ENCODE results near the gene PCNT. TPM values are rescaled to one million over a fixed set of nuclear protein-coding genes. Genes with fewer than 3 reads are reported as not detected.

Gene PCNT
- total and polyA plus RNA-seq, 2 of the 8 experiments (the other 6 are each of a cell fraction or from before 2014, with no cell fraction given): 9.9 to 45.1 TPM

- POLR2A ChIA-PET (ENCODE audit: partially characterized antibody): interaction anchor here (0.8 to 0.9 kb wide), 2 partner anchors 9 to 96 kb away, joined by 3 to 4 read pairs; no protein-coding TSS in a partner anchor
- FAIRE-seq: no peak
- no peak overlapping the region for H3K9ac ChIP-seq (replicated peaks in 1 of 4; ENCODE audit: extremely low read depth in 1 of 4, low read depth in 3 of 4, low read length in 3 of 4)
- H4K20me1 ChIP-seq (replicated peaks in 1 of 2; ENCODE audit: control insufficient read depth in 1 of 2, insufficient read depth in 2 of 2, low read length in 2 of 2): peaks cover 2 to 5% of the 10 kb centered on the region in 2 experiments
- no peak overlapping the region for H2BK20ac ChIP-seq (ENCODE audit: low read length)
- H3K4me2 ChIP-seq (ENCODE audit: insufficient read depth in 1 of 2, low read depth in 2 of 2, low read length in 2 of 2): no peak overlapping the region
- CTCF ChIA-PET (ENCODE audit: partially characterized antibody): interaction anchor here (1.0 kb wide), 1 partner anchor 9 kb away, joined by 6 read pairs; no protein-coding TSS in a partner anchor
- H2AK5ac ChIP-seq (ENCODE audit: low read depth, low read length): no peak overlapping the region
- H4K91ac ChIP-seq (replicated peaks; ENCODE audit: insufficient read length, low read length): no peak overlapping the region
- peaks cover 0 to 73% of the 10 kb centered on the region in 2 experiments; a peak in 3 of 4 replicates for H3K79me2 ChIP-seq (ENCODE audit: control insufficient read depth in 1 of 2, insufficient read depth in 2 of 2, low read length in 2 of 2)
- H3K36me3 ChIP-seq (ENCODE audit: control insufficient read depth in 2 of 4, insufficient read depth in 4 of 4, low read length in 3 of 4): peaks cover 0 to 13% (median 6%) of the 10 kb centered on the region in 4 experiments; a peak in 5 of 8 replicates
- WGBS, 2 experiments (ENCODE audit: extremely low coverage in 1 of 2, insufficient coverage in 1 of 2, insufficient read length in 1 of 2, insufficient replicate concordance in 2 of 2, low coverage in 1 of 2, low lambda C conversion rate in 2 of 2, missing lambda C conversion rate in 1 of 2): 95% methylated on average over 17 of the region's 19 CpGs; no CpG with 5 or more reads in 1 of the 2 experiments
- H3K79me1 ChIP-seq (ENCODE audit: low read depth, low read length): peaks cover 20% of the 10 kb centered on the region
- no peak overlapping the region for H2BK15ac ChIP-seq (ENCODE audit: low read length)
- H3K4ac ChIP-seq (replicated peaks; ENCODE audit: insufficient read length, low read depth, low read length): no peak overlapping the region
- no peak overlapping the region for H4K8ac ChIP-seq (ENCODE audit: extremely low read depth, insufficient read depth, low read length)
- peaks cover 2 to 7% (median 6%) of the 10 kb centered on the region in 4 experiments; a peak in 6 of 7 replicates for H3K4me1 ChIP-seq (replicated peaks in 1 of 4; ENCODE audit: control insufficient read depth in 3 of 4, insufficient read depth in 4 of 4, low read length in 3 of 4)
- H3K9me3 ChIP-seq (ENCODE audit: insufficient read depth in 2 of 2, low read depth in 1 of 2, low read length in 1 of 2): peaks cover 10 to 15% of the 10 kb centered on the region in 2 experiments; a peak in 2 of 4 replicates
- H2BK5ac ChIP-seq (ENCODE audit: low read depth, low read length): no peak overlapping the region
- no peak overlapping the region for H3K23ac ChIP-seq (ENCODE audit: insufficient read length)
- no peak overlapping the region for H2AFZ ChIP-seq (ENCODE audit: low read length)
- no peak overlapping the region for H3K14ac ChIP-seq (ENCODE audit: insufficient read length)
- no peaks in the 10 kb centered on the region for H3K27me3 ChIP-seq (replicated peaks in 1 of 4; ENCODE audit: control insufficient read depth in 3 of 4, extremely low read depth in 1 of 4, insufficient read depth in 3 of 4, low read length in 3 of 4)
- no peak overlapping the region for H2BK120ac ChIP-seq (replicated peaks; ENCODE audit: low read depth, low read length)
- H4K5ac ChIP-seq (ENCODE audit: insufficient read length, low read depth, low read length): no peak overlapping the region
- no peak overlapping the region for H3K18ac ChIP-seq (ENCODE audit: extremely low read depth, low read length)
- H3K4me3 ChIP-seq (ENCODE audit: extremely low read depth in 1 of 4, insufficient read depth in 2 of 4, low read depth in 3 of 4, low read length in 4 of 4): no peak overlapping the region
- no peaks in the 10 kb centered on the region for H3K23me2 ChIP-seq (ENCODE audit: low read depth, low read length)
- DNase-seq (ENCODE audit: low read depth in 1 of 2, low spot score in 2 of 2): no peak
- H2BK12ac ChIP-seq (ENCODE audit: low read depth, low read length): no peak overlapping the region
- H3K27ac ChIP-seq (ENCODE audit: low read depth, low read length): no peak overlapping the region
- no peak overlapping the region for H3K56ac ChIP-seq (replicated peaks; ENCODE audit: insufficient read length, low read depth, low read length)
- no peak for TF ChIP-seq CEBPB (IDR thresholded peaks at IDR 0.05; ENCODE audit: low read depth, low read length)
- TF ChIP-seq SAP30 (IDR thresholded peaks at IDR 0.05; ENCODE audit: insufficient read depth, insufficient replicate concordance, low read length): no peak
- no peak for TF ChIP-seq ZNF274 (IDR thresholded peaks at IDR 0.05; ENCODE audit: borderline replicate concordance, extremely low read depth, low read length)
- TF ChIP-seq NANOG (IDR thresholded peaks at IDR 0.05; ENCODE audit: insufficient read depth, low read depth, low read length, poor library complexity, severe bottlenecking): no peak
- TF ChIP-seq SIX5 (IDR thresholded peaks at IDR 0.05; ENCODE audit: low read depth, low read length): no peak
- TF ChIP-seq NRF1 (IDR thresholded peaks at IDR 0.05; ENCODE audit: low read depth, low read length): no peak
- no peak for TF ChIP-seq ATF2 (IDR thresholded peaks at IDR 0.05; ENCODE audit: low read length)
- TF ChIP-seq SIRT6 (IDR thresholded peaks at IDR 0.05; ENCODE audit: low read length): no peak
- no peak for TF ChIP-seq EP300 (IDR thresholded peaks at IDR 0.05; ENCODE audit: borderline replicate concordance in 1 of 2, low read depth in 2 of 2, low read length in 2 of 2)
- no peak for TF ChIP-seq KDM4A (IDR thresholded peaks at IDR 0.05; ENCODE audit: low read depth, low read length, severe bottlenecking)
- no peak for TF ChIP-seq RFX5 (IDR thresholded peaks at IDR 0.05; ENCODE audit: borderline replicate concordance, low read depth, low read length)
Measured at GRCh38 chr21:46379105-46379504, 55.1 kb downstream of the PCNT start.
